ENCODE measurements around the gene PAOX.

DNA sequence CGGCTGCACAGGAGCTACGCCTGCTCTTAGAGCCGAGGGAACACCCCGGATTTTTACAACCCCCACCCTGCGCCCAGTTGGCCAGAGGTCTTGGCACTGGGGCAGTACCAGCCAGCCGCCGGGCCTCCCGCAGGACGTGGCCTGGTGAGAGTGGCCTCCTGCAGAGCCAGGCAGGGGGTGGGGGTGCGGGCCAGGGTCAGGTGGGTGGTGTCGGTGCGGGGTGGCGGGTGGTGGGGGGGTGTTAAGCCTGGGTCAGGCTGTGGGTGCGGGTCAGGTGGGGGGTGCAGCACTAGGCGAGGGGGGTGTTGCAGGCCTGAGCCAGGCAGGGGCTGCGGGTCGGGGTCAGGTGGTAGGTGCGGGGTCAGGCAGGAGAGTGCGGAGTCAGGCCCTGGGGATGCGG lies 6.6 kb upstream of the PAOX start:
- no peak for TF ChIP-seq CTCF (conservative IDR thresholded peaks at IDR 0.05; ENCODE audit: low read length)
- no peak for TF ChIP-seq EZH2phosphoT487 (IDR thresholded peaks at IDR 0.05; ENCODE audit: borderline replicate concordance)

All from Loucy (cell line).